Common myeloid progenitor, CD34-positive (primary cell): ENCODE measurements around the gene MORC4.

Source experiments
- CTCF ChIA-PET: fragments of 350-600 bp; sonication (Branson Sonifier 250); formaldehyde crosslinking; loops from one replicate; lab custom pipeline; 2021; ENCODE audit warnings: antibody characterized with exemption; lab: Charles Lee
- POLR2A ChIA-PET: fragments of 350-600 bp; sonication (Branson Sonifier 250); formaldehyde crosslinking; loops from one replicate; lab custom pipeline; 2021; ENCODE audit warnings: antibody characterized with exemption; lab: Charles Lee
- DNase-seq, 3 donors: peaks; one replicate each; pipeline versions ENCODE4 v3.0.0 to v3.0.0-alpha.2; 2013
- H3K27ac ChIP-seq, 2 experiments: 1 replicate in 1 of 2; 2 replicates in 1 of 2; pipeline ENCODE4 v1.7.0; 2013; ENCODE audit warnings: inconsistent platforms in 2 of 2, low read length in 2 of 2, mild to moderate bottlenecking in 2 of 2, low read depth in 1 of 2, moderate library complexity in 1 of 2; ENCODE audit not compliant: severe bottlenecking in 2 of 2, insufficient read depth in 1 of 2, poor library complexity in 1 of 2
- H3K27me3 ChIP-seq, 5 experiments: replicated peaks in 2 of 5; 1 replicate in 3 of 5; 2 replicates in 2 of 5; pipeline versions ENCODE4 v1.6.1 to v1.7.0; 2013; ENCODE audit warnings: low read length in 4 of 5, mild to moderate bottlenecking in 2 of 5, moderate library complexity in 2 of 5, inconsistent platforms in 1 of 5; ENCODE audit not compliant: insufficient read depth in 5 of 5, control insufficient read depth in 4 of 5
- H3K36me3 ChIP-seq, 4 experiments: 1 replicate in 2 of 4; 2 replicates in 2 of 4; pipeline versions ENCODE4 v1.6.1 to v1.7.0; 2013; ENCODE audit warnings: low read length in 3 of 4, control low read depth in 1 of 4, mild to moderate bottlenecking in 1 of 4; ENCODE audit not compliant: control insufficient read depth in 4 of 4, insufficient read depth in 4 of 4
- H3K4me1 ChIP-seq, 4 experiments: 1 replicate in 3 of 4; 2 replicates in 1 of 4; pipeline versions ENCODE4 v1.6.1 to v1.7.1; 2013; ENCODE audit warnings: low read length in 3 of 4, mild to moderate bottlenecking in 3 of 4, control low read depth in 1 of 4, inconsistent platforms in 1 of 4, moderate library complexity in 1 of 4; ENCODE audit not compliant: control insufficient read depth in 4 of 4, insufficient read depth in 4 of 4; ENCODE audit errors: control extremely low read depth in 1 of 4
- H3K4me3 ChIP-seq, 7 experiments: 1 replicate in 4 of 7; 2 replicates in 3 of 7; pipeline versions ENCODE4 v1.5.1 to v1.7.0; 2013; ENCODE audit warnings: mild to moderate bottlenecking in 7 of 7, low read length in 6 of 7, moderate library complexity in 6 of 7, inconsistent platforms in 2 of 7, low read depth in 2 of 7, control low read depth in 1 of 7; ENCODE audit not compliant: insufficient read depth in 4 of 7, control insufficient read depth in 1 of 7; ENCODE audit errors: extremely low read depth in 1 of 7
- H3K9me3 ChIP-seq, 5 experiments: 1 replicate in 4 of 5; 2 replicates in 1 of 5; pipeline versions ENCODE4 v1.6.1 to v1.7.1; 2013; ENCODE audit warnings: low read length in 4 of 5, mild to moderate bottlenecking in 2 of 5, inconsistent platforms in 1 of 5, low read depth in 1 of 5, moderate library complexity in 1 of 5; ENCODE audit not compliant: control insufficient read depth in 4 of 5, insufficient read depth in 2 of 5; ENCODE audit errors: control extremely low read depth in 1 of 5
- WGBS: methylation state at CpG from one replicate; pipeline ENCODE4 v1.1.5; 2013; ENCODE audit not compliant: insufficient coverage; 5-methylcytosine and 5-hydroxymethylcytosine counted together

The MORC4 gene

DNA sequence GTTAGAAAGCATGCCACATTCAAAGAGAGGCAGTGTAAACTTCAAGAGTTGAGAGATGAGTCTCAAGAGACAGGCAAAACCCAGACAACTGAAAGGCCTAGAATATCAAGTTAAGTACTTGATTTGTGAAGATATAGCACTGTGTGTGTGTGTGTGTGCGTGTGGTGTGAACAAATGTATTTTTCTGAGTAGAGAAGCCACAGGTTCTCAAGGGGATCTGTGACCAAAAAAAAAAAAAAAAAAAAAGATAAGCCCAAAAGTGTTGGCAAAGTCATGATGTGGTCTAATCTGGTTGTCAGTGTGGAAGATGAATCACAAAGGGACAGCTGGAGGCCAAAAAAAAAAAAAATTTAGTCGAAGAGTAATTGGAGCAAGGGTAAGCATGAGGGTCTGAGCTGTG, 100.7 kb downstream of the MORC4 start:
- WGBS, result 29% methylated on average over 1 of the region's 2 CpGs
- H3K36me3 ChIP-seq, result no peaks in the 10 kb centered on the region
- peak in 1 of 3 donors; percentile 19 for DNase-seq
- peaks cover 0 to 36% (median 3%) of the 10 kb centered on the region in 5 experiments for H3K27me3 ChIP-seq
- ChIA-PET POLR2A (no interaction called here), CTCF (interaction anchor here (0.6 to 3.0 kb wide), 12 partner anchors 14 to 1130 kb away, joined by 3 to 16 read pairs (median 4); no protein-coding TSS in a partner anchor)
- no peak overlapping the region for H3K27ac ChIP-seq
- no peaks in the 10 kb centered on the region for H3K9me3 ChIP-seq
- H3K4me3 ChIP-seq, result no peak overlapping the region
- no peaks in the 10 kb centered on the region for H3K4me1 ChIP-seq

GRCh38 chrX:106898462-106898861, 101.5 kb downstream of the MORC4 start:
- Histone ChIP-seq H3K27ac (no peak overlapping the region), H3K4me3 (no peak overlapping the region), H3K36me3 (no peaks in the 10 kb centered on the region), H3K4me1 (no peaks in the 10 kb centered on the region), H3K9me3 (no peaks in the 10 kb centered on the region), H3K27me3 (peaks cover 0 to 38% (median 3%) of the 10 kb centered on the region in 5 experiments)
- ChIA-PET POLR2A (interaction anchor here (0.6 kb wide), 1 partner anchor 198 kb away, joined by 3 read pairs; no protein-coding TSS in a partner anchor), CTCF (interaction anchor here (0.6 to 3.0 kb wide), 14 partner anchors 15 to 927 kb away, joined by 3 to 16 read pairs (median 4); no protein-coding TSS in a partner anchor)
- WGBS, result 14% methylated on average over 1 of the region's 1 CpG
- DNase-seq, result peak; percentile 38 to 74 (median 63)

DNA sequence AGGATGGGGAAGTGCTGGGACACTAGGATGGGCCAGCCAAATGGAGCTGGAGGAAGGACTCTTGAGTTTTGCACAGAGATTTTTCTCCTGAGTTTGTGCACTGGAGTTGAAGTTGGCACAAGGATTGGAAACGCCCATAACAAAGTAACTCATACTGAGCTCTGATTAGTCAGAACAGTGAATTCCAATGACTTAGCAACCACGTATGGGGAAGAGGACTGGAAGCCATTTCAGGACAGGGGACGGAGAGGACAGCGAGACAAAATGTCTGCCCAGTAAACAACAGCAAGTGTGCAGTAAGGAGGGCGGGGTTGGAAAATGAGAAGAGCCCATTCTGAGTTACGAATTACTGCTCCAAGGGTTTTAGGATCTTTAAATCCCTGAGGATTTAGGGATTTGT, 102.8 kb downstream of the MORC4 start:
- WGBS, result 75% methylated on average over 4 of the region's 6 CpGs
- Histone ChIP-seq H3K4me1 (no peaks in the 10 kb centered on the region), H3K27ac (no peak overlapping the region), H3K4me3 (no peak overlapping the region), H3K36me3 (no peaks in the 10 kb centered on the region), H3K9me3 (no peaks in the 10 kb centered on the region), H3K27me3 (peaks cover 0 to 35% (median 3%) of the 10 kb centered on the region in 5 experiments)
- no peak for DNase-seq
- ChIA-PET CTCF (interaction anchor here (0.7 to 3.0 kb wide), 7 partner anchors 9 to 996 kb away, joined by 3 to 16 read pairs (median 3); no protein-coding TSS in a partner anchor), POLR2A (no interaction called here)

DNA sequence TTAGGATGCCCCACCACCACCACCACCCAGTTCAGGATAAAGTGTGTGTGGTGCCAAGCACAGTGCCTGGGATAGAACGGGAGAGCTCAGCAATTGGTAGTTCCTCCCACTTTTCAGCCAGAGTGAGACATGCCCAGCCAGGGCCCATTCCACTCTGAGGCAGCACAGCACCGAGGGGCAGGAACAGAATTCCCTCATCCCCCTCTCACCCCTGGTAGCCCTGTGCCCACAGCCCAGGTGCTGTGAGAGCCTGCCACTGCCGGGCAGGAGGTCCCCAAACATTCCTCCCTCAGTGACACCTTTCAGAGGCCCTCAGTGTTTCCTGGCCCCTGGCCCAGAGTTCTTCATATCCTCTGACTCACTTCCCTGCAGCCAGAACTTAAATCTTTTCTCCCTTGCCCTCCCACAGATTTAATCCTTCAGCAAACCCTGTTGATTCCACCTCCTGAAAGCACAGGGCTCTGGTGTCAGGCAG, 105.0 kb downstream of the MORC4 start:
- no peak overlapping the region for H3K4me3 ChIP-seq
- DNase-seq, result peak in 2 of 3 donors; percentile 9 to 15
- peaks cover 0 to 31% (median 1%) of the 10 kb centered on the region in 5 experiments for H3K27me3 ChIP-seq
- POLR2A ChIA-PET, result no interaction called here
- CTCF ChIA-PET, result interaction anchor here (0.9 to 3.4 kb wide), 12 partner anchors 9 to 65 kb away, joined by 3 to 15 read pairs (median 4); partner anchors contain the start of gene RIPPLY1
- H3K4me1 ChIP-seq, result no peaks in the 10 kb centered on the region
- H3K9me3 ChIP-seq, result no peaks in the 10 kb centered on the region
- WGBS, result 68% methylated on average over 3 of the region's 3 CpGs
- H3K36me3 ChIP-seq, result no peaks in the 10 kb centered on the region
- no peak overlapping the region for H3K27ac ChIP-seq

GRCh38 chrX:106894392-106894909, 105.6 kb downstream of the MORC4 start:
- no peak overlapping the region for H3K4me3 ChIP-seq
- H3K27ac ChIP-seq, result no peak overlapping the region
- peak; percentile 43 to 74 (median 70) for DNase-seq
- H3K27me3 ChIP-seq, result peaks cover 0 to 30% (median 1%) of the 10 kb centered on the region in 5 experiments
- POLR2A ChIA-PET, result interaction anchor here (0.6 kb wide), 1 partner anchor 1000 kb away, joined by 3 read pairs; no protein-coding TSS in a partner anchor
- CTCF ChIA-PET, result interaction anchor here (0.8 to 3.4 kb wide), 14 partner anchors 9 to 129 kb away, joined by 3 to 15 read pairs (median 4); partner anchors contain the start of gene RIPPLY1
- 3% methylated on average over 4 of the region's 6 CpGs for WGBS
- no peaks in the 10 kb centered on the region for H3K36me3 ChIP-seq
- H3K9me3 ChIP-seq, result no peaks in the 10 kb centered on the region
- no peaks in the 10 kb centered on the region for H3K4me1 ChIP-seq

DNA sequence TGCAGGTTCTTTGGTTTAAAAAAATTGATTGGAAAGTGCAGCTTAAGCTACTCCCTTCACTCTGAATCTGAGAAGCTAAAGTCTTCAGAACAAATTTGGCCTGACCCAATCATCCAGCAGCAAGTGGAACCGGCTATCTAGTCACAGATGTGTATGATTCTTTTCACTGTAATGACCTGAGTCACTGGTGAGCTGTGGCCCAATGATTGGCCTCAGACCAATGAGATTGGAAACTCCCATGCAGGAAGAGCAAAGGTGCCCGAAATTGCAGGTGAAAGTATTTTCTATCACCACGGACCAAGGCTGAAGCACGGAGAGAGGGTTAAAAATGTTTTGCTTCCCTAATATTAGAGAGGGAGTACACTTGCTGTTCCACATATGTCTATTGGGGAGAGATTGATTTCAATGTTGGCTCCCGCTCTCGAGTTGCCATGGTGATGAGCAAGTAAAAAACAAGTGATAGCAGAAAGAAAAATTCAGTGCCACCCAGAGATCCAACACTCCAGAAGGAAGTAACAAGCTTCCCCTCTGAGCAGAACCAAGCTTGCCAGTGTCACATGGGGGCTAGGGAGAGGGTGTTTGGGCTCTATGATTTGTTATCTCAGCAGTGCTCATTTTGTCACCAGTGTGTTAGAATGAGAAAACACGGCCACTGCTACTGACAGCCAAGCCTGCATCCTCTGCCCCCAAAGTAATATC, 108.1 kb downstream of the MORC4 start:
- H3K9me3 ChIP-seq, result no peaks in the 10 kb centered on the region
- H3K4me1 ChIP-seq, result no peaks in the 10 kb centered on the region
- no peak overlapping the region for H3K27ac ChIP-seq
- CTCF ChIA-PET, result interaction anchor here (0.8 to 3.4 kb wide), 4 partner anchors 9 to 68 kb away, joined by 3 to 15 read pairs (median 6); no protein-coding TSS in a partner anchor
- POLR2A ChIA-PET, result no interaction called here
- peaks cover 0 to 28% (median 1%) of the 10 kb centered on the region in 5 experiments for H3K27me3 ChIP-seq
- no peak overlapping the region for H3K4me3 ChIP-seq
- H3K36me3 ChIP-seq, result no peaks in the 10 kb centered on the region
- 63% methylated on average over 7 of the region's 7 CpGs for WGBS
- no peak for DNase-seq
